Endothelial cell of umbilical vein (primary cell): Measurements from ENCODE around the gene PLAGL2. TPM values are rescaled to one million over a fixed set of nuclear protein-coding genes. Genes with fewer than 3 reads are reported as not detected.

ENCODE experiments used
- BruUV-seq: library from RNA; stranded (reverse); fragments of 400-500 nt; replicated peaks from 2 replicates; lab custom pipeline; 2021; lab: Mats Ljungman, UMichigan
- CTCF ChIA-PET: fragments of 300-600, 350-600 bp; sonication (Branson Sonifier 250); formaldehyde crosslinking; loops from one replicate; lab custom pipeline; 2021; ENCODE audit warnings: antibody characterized with exemption, inconsistent platforms; lab: Charles Lee
- POLR2A ChIA-PET: fragments of 300-600, 350-600 bp; sonication (Branson Sonifier 250); formaldehyde crosslinking; loops from one replicate; lab custom pipeline; 2021; ENCODE audit warnings: antibody characterized with exemption, inconsistent platforms; lab: Charles Lee
- DNase-seq: peaks from one replicate; pipeline ENCODE4 v3.0.0-alpha.2; 2011; ENCODE audit warnings: low read depth, low spot score
- FAIRE-seq: peaks from 2 replicates; lab custom pipeline; 2011; peaks lifted over from hg19 to GRCh38; lab: Jason Lieb, UNC
- H2AFZ ChIP-seq: 2 replicates; pipeline ENCODE4 v1.6.0; 2012; ENCODE audit warnings: low read depth, low read length, control low read depth, inconsistent platforms
- H3K27ac ChIP-seq: 2 replicates; pipeline ENCODE4 v1.5.1; 2011; ENCODE audit warnings: low read depth, mild to moderate bottlenecking, control low read depth, low read length, moderate library complexity; ENCODE audit not compliant: insufficient read depth
- H3K27me3 ChIP-seq, 2 experiments: 2 replicates each; pipeline versions ENCODE4 v1.6.0 to v1.6.1; 2011; ENCODE audit warnings: low read length in 2 of 2, mixed read lengths in 1 of 2; ENCODE audit not compliant: control insufficient read depth in 2 of 2, insufficient read depth in 2 of 2
- H3K36me3 ChIP-seq, 2 experiments: 2 replicates in 1 of 2; 3 replicates in 1 of 2; pipeline ENCODE4 v1.5.1; 2011; ENCODE audit warnings: low read length in 2 of 2, mild to moderate bottlenecking in 1 of 2, moderate library complexity in 1 of 2; ENCODE audit not compliant: control insufficient read depth in 2 of 2, insufficient read depth in 2 of 2; ENCODE audit errors: extremely low read depth in 1 of 2
- H3K4me1 ChIP-seq: 3 replicates; pipeline ENCODE4 v1.5.1; 2011; ENCODE audit warnings: mild to moderate bottlenecking, low read length; ENCODE audit not compliant: control insufficient read depth, insufficient read depth; ENCODE audit errors: extremely low read depth
- H3K4me2 ChIP-seq: 2 replicates; pipeline ENCODE4 v1.6.1; 2011; ENCODE audit warnings: low read length, control low read depth, mixed read lengths; ENCODE audit not compliant: insufficient read depth
- H3K4me3 ChIP-seq, 3 experiments: fragments of 200-600 bp in 1 of 3; sonication (generic), shearing (Covaris generic) in 1 of 3; replicated peaks in 1 of 3; 2 replicates each; pipeline ENCODE4 v1.5.1; 2011 to 2016; ENCODE audit warnings: control low read depth in 3 of 3, low read length in 3 of 3, mild to moderate bottlenecking in 2 of 3, inconsistent platforms in 1 of 3, low read depth in 1 of 3, moderate library complexity in 1 of 3; ENCODE audit not compliant: insufficient read depth in 1 of 3
- H3K79me2 ChIP-seq: 2 replicates; pipeline ENCODE4 v1.6.0; 2012; ENCODE audit warnings: low read length, inconsistent platforms; ENCODE audit not compliant: control insufficient read depth, insufficient read depth
- H3K9ac ChIP-seq: replicated peaks from 2 replicates; pipeline ENCODE3; 2011; ENCODE audit warnings: low read length, control low read depth; ENCODE audit not compliant: insufficient read depth; ENCODE audit errors: extremely low read depth
- H3K9me1 ChIP-seq: replicated peaks from 3 replicates; pipeline ENCODE4 v1.6.0; 2011; ENCODE audit warnings: mild to moderate bottlenecking, low read length; ENCODE audit not compliant: control insufficient read depth, insufficient read depth; ENCODE audit errors: extremely low read depth
- H3K9me3 ChIP-seq: replicated peaks from 2 replicates; pipeline ENCODE4 v1.5.1; 2012; ENCODE audit warnings: low read length, inconsistent platforms; ENCODE audit not compliant: control insufficient read depth, insufficient read depth
- H4K20me1 ChIP-seq: replicated peaks from 2 replicates; pipeline ENCODE3; 2011; ENCODE audit warnings: mild to moderate bottlenecking, low read length; ENCODE audit not compliant: control insufficient read depth, insufficient read depth; ENCODE audit errors: extremely low read depth
- EZH2 ChIP-seq: IDR thresholded peaks from 2 replicates; pipeline ENCODE4 v1.6.1; 2012; ENCODE audit warnings: borderline replicate concordance, low read depth, mild to moderate bottlenecking, moderate library complexity, low read length, inconsistent platforms; ENCODE audit not compliant: severe bottlenecking
- FOS ChIP-seq: IDR thresholded peaks from 2 replicates; pipeline ENCODE4 v1.6.1; 2011; ENCODE audit warnings: mild to moderate bottlenecking, low read length, moderate library complexity, borderline replicate concordance; ENCODE audit not compliant: insufficient read depth
- GATA2 ChIP-seq: IDR thresholded peaks from 2 replicates; pipeline ENCODE4 v1.7.0; 2011; ENCODE audit warnings: low read depth, mild to moderate bottlenecking, moderate library complexity, mixed read lengths, low read length; ENCODE audit not compliant: insufficient read length, insufficient read depth
- JUN ChIP-seq: IDR thresholded peaks from 2 replicates; pipeline ENCODE4 v1.6.1; 2011; ENCODE audit warnings: borderline replicate concordance, low read depth; ENCODE audit not compliant: insufficient read length, insufficient read depth
- MYC ChIP-seq: IDR thresholded peaks from one replicate; pipeline ENCODE4 v1.6.1; 2011; ENCODE audit warnings: mild to moderate bottlenecking, low read depth, low read length
- POLR2A ChIP-seq: IDR thresholded peaks from 2 replicates; pipeline ENCODE4 v1.6.1; 2012; ENCODE audit warnings: low read depth, mild to moderate bottlenecking, control low read depth, low read length
- POLR2AphosphoS5 ChIP-seq: IDR thresholded peaks from 2 replicates; pipeline ENCODE4 v1.6.1; 2012; ENCODE audit warnings: low read depth, mild to moderate bottlenecking, control low read depth, low read length, moderate library complexity; ENCODE audit not compliant: insufficient read depth
- dilution Hi-C: fragments of 300-500 bp; cut with MboI; formaldehyde crosslinking; loops from one replicate; pipeline ENCODE4 v1.15.0; 2019; ENCODE audit warnings: low sequenced_read_pairs; ENCODE audit not compliant: extremely low pct_ligation_motif_present
- intact Hi-C: fragments of 100-400 bp; cut with micrococcal nuclease; formaldehyde crosslinking; loops from one replicate; pipeline ENCODE4 v1.10.0; 2022
- polyA plus RNA-seq, 4 experiments: library from polyadenylated mRNA; depleted of rRNA in 3 of 4; stranded (reverse) in 3 of 4; unstranded in 1 of 4; fragments of >200 nt; gene quantifications; 2 replicates each; pipeline versions ENCODE4 v1.2.1 to v1.2.3, GENCODE V29; 2011 to 2012; ENCODE audit warnings: missing spikeins in 1 of 4
- total RNA-seq: library from RNA; stranded (reverse); gene quantifications from 2 replicates; pipeline ENCODE4 v1.2.3, GENCODE V29; 2021
- TF ChIP-seq, protein P1 (sequence below), 2 donors: IDR thresholded peaks; 1 replicate in 1 of 2; 2 replicates in 1 of 2; pipeline ENCODE4 v1.5.1; 2011; ENCODE audit warnings: low read length in 2 of 2, mild to moderate bottlenecking in 2 of 2, moderate library complexity in 2 of 2, control low read depth in 1 of 2, inconsistent platforms in 1 of 2, low read depth in 1 of 2; ENCODE audit not compliant: insufficient read depth in 1 of 2; ENCODE audit errors: extremely low read depth in 1 of 2
- TF ChIP-seq, protein P2 (sequence below): IDR thresholded peaks from 2 replicates; pipeline ENCODE4 v1.6.1; 2011; ENCODE audit not compliant: insufficient read depth, insufficient read length

PLAGL2 gene
- total and polyA plus RNA-seq, 2 donors (not counting 3 experiments of a cell fraction or from before 2014, with no cell fraction given), result 8.2 to 15.2 TPM

DNA sequence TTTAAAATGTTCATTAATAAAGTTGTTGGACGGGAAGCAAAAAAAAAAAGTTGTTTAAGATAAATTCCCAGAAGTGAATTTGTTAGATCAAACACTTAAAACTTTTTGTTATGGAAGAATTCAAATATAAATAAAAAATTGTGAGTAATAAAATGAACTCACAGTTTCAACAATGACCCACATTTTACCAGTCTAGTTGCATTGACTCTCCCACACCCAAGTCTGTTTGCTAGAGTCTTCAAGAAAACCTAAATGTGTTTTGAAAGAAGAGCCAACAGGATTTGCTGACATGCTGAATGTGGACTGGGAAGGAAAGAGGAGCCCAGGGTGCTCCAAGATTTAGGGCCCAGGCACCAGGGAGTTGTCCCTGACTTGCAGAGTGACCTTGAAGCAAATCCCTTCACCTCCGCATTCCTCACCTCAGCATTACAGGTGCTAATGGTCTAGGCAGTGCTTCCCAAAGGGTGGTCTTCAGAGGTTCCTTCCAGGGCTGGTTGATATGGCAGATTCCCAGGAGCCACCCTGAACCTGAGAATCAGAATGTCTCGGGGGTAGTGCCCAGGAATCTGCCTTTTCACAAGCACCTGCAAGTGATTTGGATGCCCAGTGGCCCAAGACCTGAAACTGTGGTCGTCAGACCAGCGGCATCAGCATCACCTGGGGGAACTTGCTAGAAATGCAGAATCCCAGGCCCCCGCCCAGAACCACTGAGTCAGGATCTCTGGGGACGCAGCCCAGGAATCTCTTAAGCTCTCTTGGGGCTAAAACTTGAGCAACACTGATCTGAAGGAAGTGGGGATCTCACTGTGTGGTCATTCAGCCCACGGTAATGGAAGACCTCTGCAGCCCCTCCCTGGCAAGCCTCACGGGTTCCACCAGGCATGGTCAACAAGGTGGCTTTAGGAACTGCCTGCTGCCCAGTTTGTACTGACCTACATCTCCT is 31.2 kb upstream of the PLAGL2 start:
- POLR2A ChIA-PET, result no interaction called here
- H3K9me1 ChIP-seq, result no peaks in the 10 kb centered on the region
- no peak overlapping the region for H3K4me2 ChIP-seq
- TF ChIP-seq MYC (no peak), POLR2A (no peak), POLR2AphosphoS5 (peak; percentile 18)
- H3K36me3 ChIP-seq, result peaks cover 3 to 19% of the 10 kb centered on the region in 2 experiments
- H3K9ac ChIP-seq, result no peak overlapping the region
- no peaks in the 10 kb centered on the region for H3K27me3 ChIP-seq
- H3K27ac ChIP-seq, result no peak overlapping the region
- H3K9me3 ChIP-seq, result no peaks in the 10 kb centered on the region
- FAIRE-seq, result no peak
- BruUV-seq, result no TSS peak
- H2AFZ ChIP-seq, result no peak overlapping the region
- DNase-seq, result no peak
- intact Hi-C loops (no loop called here), dilution Hi-C loops (no loop called here)
- H4K20me1 ChIP-seq, result no peaks in the 10 kb centered on the region
- no peaks in the 10 kb centered on the region for H3K79me2 ChIP-seq
- no peak overlapping the region for H3K4me3 ChIP-seq
- CTCF ChIA-PET, result interaction anchor here (0.7 to 1.2 kb wide), 3 partner anchors 13 to 414 kb away, joined by 3 read pairs; no protein-coding TSS in a partner anchor
- H3K4me1 ChIP-seq, result no peaks in the 10 kb centered on the region

DNA sequence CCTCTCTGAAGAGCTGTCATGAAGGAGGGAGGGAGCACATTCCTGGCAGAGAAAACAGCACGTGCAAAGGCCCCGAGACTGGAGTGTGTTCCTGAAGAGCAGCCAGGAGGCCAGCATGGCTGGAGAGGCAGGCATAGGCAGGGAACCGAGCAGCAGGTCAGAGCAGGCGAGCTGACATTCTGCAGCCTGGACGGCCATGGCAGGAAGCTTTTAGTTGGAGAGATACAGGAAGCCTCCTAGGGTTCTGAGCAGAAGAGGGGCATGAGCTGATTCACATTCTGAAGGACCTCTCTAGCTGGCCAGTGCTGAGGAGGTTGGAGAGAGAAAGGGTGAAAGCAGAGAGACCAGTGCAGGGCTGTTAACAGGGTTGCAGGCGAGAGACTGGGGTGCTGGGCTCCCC is 29.9 kb upstream of the PLAGL2 start:
- Histone ChIP-seq H2AFZ (no peak overlapping the region), H3K9me1 (no peaks in the 10 kb centered on the region), H3K27me3 (no peaks in the 10 kb centered on the region), H3K36me3 (peaks cover 9 to 32% of the 10 kb centered on the region in 2 experiments), H3K9ac (no peak overlapping the region), H3K4me2 (no peak overlapping the region), H3K9me3 (no peaks in the 10 kb centered on the region), H3K4me1 (no peaks in the 10 kb centered on the region), H3K4me3 (no peak overlapping the region), H4K20me1 (no peaks in the 10 kb centered on the region), H3K27ac (no peak overlapping the region), H3K79me2 (no peaks in the 10 kb centered on the region)
- FAIRE-seq, result no peak
- TF ChIP-seq POLR2AphosphoS5 (no peak), JUN (no peak), GATA2 (no peak), MYC (no peak), FOS (no peak), EZH2 (no peak), POLR2A (no peak)
- TF ChIP-seq, protein P1, sequence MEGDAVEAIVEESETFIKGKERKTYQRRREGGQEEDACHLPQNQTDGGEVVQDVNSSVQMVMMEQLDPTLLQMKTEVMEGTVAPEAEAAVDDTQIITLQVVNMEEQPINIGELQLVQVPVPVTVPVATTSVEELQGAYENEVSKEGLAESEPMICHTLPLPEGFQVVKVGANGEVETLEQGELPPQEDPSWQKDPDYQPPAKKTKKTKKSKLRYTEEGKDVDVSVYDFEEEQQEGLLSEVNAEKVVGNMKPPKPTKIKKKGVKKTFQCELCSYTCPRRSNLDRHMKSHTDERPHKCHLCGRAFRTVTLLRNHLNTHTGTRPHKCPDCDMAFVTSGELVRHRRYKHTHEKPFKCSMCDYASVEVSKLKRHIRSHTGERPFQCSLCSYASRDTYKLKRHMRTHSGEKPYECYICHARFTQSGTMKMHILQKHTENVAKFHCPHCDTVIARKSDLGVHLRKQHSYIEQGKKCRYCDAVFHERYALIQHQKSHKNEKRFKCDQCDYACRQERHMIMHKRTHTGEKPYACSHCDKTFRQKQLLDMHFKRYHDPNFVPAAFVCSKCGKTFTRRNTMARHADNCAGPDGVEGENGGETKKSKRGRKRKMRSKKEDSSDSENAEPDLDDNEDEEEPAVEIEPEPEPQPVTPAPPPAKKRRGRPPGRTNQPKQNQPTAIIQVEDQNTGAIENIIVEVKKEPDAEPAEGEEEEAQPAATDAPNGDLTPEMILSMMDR (IDR thresholded peaks at IDR 0.05; ENCODE audit: extremely low read depth in 1 of 2, insufficient read depth in 1 of 2, low read depth in 1 of 2, low read length in 2 of 2), result no peak
- TF ChIP-seq, protein P2, sequence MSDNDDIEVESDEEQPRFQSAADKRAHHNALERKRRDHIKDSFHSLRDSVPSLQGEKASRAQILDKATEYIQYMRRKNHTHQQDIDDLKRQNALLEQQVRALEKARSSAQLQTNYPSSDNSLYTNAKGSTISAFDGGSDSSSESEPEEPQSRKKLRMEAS, result no peak
- BruUV-seq, result TSS peak; percentile 16
- no peak for DNase-seq
- CTCF ChIA-PET, result no interaction called here
- POLR2A ChIA-PET, result no interaction called here
- intact Hi-C loops, result no loop called here
- dilution Hi-C loops, result no loop called here
